BLaER1 treated with 17β-estradiol and CSF1 and Interleukin-3, amounts not matched to agents 10 nM and 100 nM (cell line): Measurements from ENCODE around the gene IL12A.

ENCODE experiments used
- H3K27ac ChIP-seq, 11 experiments: shearing (Covaris generic); formaldehyde crosslinking; 2 replicates each; pipeline ENCODE4 v1.8.1; 2022
- H3K27me3 ChIP-seq, 11 experiments: shearing (Covaris generic); formaldehyde crosslinking; 2 replicates each; pipeline ENCODE4 v1.8.1; 2022
- H3K36me3 ChIP-seq, 11 experiments: shearing (Covaris generic); formaldehyde crosslinking; 2 replicates each; pipeline ENCODE4 v1.8.1; 2022
- H3K4me1 ChIP-seq, 10 experiments: shearing (Covaris generic); formaldehyde crosslinking; 2 replicates each; pipeline ENCODE4 v1.8.1; 2022
- H3K4me2 ChIP-seq, 11 experiments: shearing (Covaris generic); formaldehyde crosslinking; 2 replicates each; pipeline ENCODE4 v1.8.1; 2022
- H3K4me3 ChIP-seq, 10 experiments: shearing (Covaris generic); formaldehyde crosslinking; 2 replicates each; pipeline ENCODE4 v1.8.1; 2022
- H3K9ac ChIP-seq, 11 experiments: shearing (Covaris generic); formaldehyde crosslinking; 2 replicates each; pipeline ENCODE4 v1.8.1; 2022
- H3K9me3 ChIP-seq, 11 experiments: shearing (Covaris generic); formaldehyde crosslinking; replicated peaks in 1 of 11; 2 replicates each; pipeline ENCODE4 v1.8.1; 2022
- H4K20me1 ChIP-seq, 11 experiments: shearing (Covaris generic); formaldehyde crosslinking; 2 replicates each; pipeline ENCODE4 v1.8.1; 2022
- Cebpa-rat ChIP-seq, 11 experiments: shearing (Covaris generic); IDR thresholded peaks; 2 replicates each; pipeline ENCODE4 v1.8.1; 2022

Gene IL12A

DNA sequence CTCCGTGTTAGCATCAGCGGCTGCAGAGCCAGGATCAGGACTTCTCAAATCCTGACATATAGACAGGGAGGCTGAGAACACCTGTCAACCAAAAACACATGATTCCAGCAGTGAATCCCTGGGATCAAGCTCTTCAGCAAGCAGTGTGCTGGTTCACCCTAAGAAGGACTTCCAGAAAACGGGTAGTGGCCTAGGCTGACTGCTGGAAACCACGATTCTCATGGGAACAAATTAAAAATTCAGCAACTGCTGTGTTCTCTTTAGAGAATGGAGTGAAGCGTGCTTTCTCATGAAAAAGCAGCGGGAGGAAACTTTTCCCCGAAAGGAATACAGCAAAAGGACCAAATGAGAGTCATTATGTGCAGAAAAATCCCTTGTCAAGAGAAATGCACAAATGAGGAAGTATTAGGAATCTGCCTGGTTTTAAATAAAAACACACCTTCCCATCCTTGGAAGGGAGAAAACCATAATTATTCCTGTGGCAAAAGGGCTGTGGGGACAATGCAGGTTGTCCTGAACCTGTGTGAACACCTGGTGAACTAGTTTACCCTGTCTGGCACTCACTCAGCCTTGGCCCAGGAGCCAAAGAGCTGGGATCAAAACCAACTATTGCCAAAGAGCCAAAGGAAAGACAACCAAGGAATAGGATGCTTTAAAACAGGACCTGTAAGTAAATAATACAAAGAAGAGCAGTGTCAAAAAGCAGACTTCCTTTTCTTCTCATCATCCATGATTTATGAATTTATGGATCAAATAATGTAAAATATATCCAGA is 13.4 kb downstream of the IL12A start:
- H3K27ac ChIP-seq, result no peak overlapping the region
- no peaks in the 10 kb centered on the region for H4K20me1 ChIP-seq
- peak overlapping the region; percentile 9 to 45 (median 30); a peak in 17 of 22 replicates for H3K4me2 ChIP-seq
- H3K4me1 ChIP-seq, result peaks cover 0 to 12% (median 10%) of the 10 kb centered on the region in 10 experiments; a peak in 15 of 20 replicates
- no peaks in the 10 kb centered on the region for H3K27me3 ChIP-seq
- H3K36me3 ChIP-seq, result no peaks in the 10 kb centered on the region
- no peaks in the 10 kb centered on the region for H3K9me3 ChIP-seq
- no peak for TF ChIP-seq Cebpa-rat (IDR thresholded peaks at IDR 0.05)
- H3K4me3 ChIP-seq, result no peak overlapping the region
- H3K9ac ChIP-seq, result no peak overlapping the region

DNA sequence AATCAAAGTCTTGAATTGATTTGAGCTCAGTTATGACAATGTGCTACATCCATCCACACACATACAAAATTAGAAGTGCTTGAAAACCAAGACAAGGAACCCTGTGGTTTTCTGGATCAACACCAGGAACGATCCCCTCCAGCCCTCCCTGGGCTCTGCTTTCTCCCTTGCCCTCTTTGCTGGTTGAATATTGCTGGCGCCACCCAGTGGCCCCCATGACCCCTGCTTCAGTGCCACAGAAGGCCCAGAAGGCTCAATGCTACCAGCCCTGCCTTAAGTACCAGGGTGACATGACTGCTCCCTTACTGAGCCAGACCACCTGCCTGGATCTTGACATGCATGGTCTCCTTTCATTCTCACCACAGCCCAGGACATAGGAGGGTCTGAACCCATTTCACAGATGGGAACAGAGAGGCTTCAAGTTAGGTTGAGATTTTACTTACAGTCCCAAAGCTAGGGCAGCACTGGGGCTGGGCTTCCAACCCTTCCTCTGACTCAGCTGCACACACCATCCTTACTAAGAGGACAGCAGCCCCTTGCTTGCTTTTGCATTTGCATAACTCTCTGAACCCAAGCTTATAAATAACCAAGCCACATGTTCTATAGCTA is 15.0 kb downstream of the IL12A start:
- no peak for TF ChIP-seq Cebpa-rat (IDR thresholded peaks at IDR 0.05)
- Histone ChIP-seq H3K9me3 (no peaks in the 10 kb centered on the region), H3K27me3 (no peaks in the 10 kb centered on the region), H3K4me2 (no peak overlapping the region), H3K27ac (no peak overlapping the region), H4K20me1 (no peaks in the 10 kb centered on the region), H3K4me1 (peaks cover 0 to 12% (median 10%) of the 10 kb centered on the region in 10 experiments; a peak in 15 of 20 replicates), H3K36me3 (no peaks in the 10 kb centered on the region), H3K9ac (no peak overlapping the region), H3K4me3 (no peak overlapping the region)

- Histone ChIP-seq H3K9me3 (no peaks in the 10 kb centered on the region), H3K4me3 (no peak overlapping the region), H3K27me3 (no peaks in the 10 kb centered on the region), H3K9ac (no peak overlapping the region), H3K27ac (no peak overlapping the region), H3K4me1 (peaks cover 0 to 12% (median 10%) of the 10 kb centered on the region in 10 experiments; a peak in 15 of 20 replicates), H3K4me2 (no peak overlapping the region), H4K20me1 (no peaks in the 10 kb centered on the region), H3K36me3 (no peaks in the 10 kb centered on the region)
- no peak for TF ChIP-seq Cebpa-rat (IDR thresholded peaks at IDR 0.05)
Observed at GRCh38 chr3:160005004-160005403, 16.4 kb downstream of the IL12A start.

DNA sequence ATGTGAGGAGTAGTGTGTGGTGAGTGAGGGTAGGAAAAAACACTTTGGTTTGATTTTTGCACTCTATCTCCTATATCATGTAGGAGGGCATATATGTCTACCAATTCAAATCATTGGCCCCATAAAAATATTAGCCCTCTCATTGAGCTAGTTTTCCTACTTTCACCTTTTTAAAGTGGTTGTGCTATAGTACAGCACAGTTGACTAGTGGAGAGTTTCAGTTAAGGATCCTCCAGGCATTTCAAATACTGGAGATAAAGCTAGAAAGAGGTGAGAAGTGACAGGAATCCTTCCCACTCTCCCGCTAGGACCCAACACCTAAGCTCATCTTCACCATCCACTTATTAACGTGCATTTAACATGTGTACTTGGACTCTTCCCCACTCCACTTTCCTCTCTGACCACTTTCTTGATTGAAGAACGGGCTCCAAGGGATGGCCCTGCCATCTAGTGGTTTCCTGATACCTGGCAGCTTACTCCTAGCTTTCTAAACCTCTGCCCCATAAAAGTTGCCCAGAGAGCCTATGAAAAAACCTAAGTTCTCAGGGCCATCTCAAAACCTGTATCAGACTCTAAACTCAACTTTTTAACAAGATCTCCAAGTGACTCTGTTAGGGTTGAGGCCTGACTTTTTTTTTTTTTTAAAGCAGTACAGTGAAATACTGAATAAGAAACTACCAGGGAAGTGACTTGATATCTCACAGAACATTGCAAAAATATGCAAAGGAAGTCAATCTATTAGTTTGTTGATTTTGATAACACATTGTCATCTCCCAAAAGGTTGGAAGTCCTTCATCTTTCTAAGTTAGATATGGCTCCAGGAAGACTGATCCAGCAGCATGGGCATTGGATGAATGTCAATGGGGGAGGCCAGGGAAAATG is 17.9 kb downstream of the IL12A start:
- H3K9me3 ChIP-seq, result no peaks in the 10 kb centered on the region
- no peak overlapping the region for H3K4me3 ChIP-seq
- no peak overlapping the region for H3K9ac ChIP-seq
- H3K27me3 ChIP-seq, result no peaks in the 10 kb centered on the region
- no peaks in the 10 kb centered on the region for H3K36me3 ChIP-seq
- no peak overlapping the region for H3K27ac ChIP-seq
- no peak for TF ChIP-seq Cebpa-rat (IDR thresholded peaks at IDR 0.05)
- H4K20me1 ChIP-seq, result no peaks in the 10 kb centered on the region
- H3K4me2 ChIP-seq, result no peak overlapping the region
- H3K4me1 ChIP-seq, result peaks cover 0 to 16% (median 14%) of the 10 kb centered on the region in 10 experiments; a peak in 16 of 20 replicates

DNA sequence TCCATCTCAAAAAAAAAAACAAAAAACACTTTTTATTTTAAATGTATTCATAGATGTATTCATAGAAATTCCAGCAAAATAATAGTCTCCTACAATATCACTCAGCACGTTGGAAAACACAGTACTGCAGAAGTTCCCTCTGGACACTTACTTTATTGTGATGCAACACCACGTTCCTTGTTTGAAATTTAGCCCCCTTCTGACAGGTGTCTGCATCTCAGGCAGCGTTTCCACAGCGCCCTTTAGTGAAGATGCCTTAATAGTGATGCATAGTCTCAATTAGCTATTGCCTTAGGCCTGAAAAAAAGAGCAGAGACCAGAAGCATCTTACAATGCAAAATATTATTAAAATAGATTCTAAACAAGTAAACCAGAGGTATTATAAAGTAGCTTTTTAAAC is 20.3 kb downstream of the IL12A start:
- no peaks in the 10 kb centered on the region for H4K20me1 ChIP-seq
- H3K9ac ChIP-seq, result no peak overlapping the region
- no peak for TF ChIP-seq Cebpa-rat (IDR thresholded peaks at IDR 0.05)
- no peak overlapping the region for H3K4me2 ChIP-seq
- H3K36me3 ChIP-seq, result no peaks in the 10 kb centered on the region
- no peak overlapping the region for H3K27ac ChIP-seq
- peaks cover 10 to 17% (median 15%) of the 10 kb centered on the region in 10 experiments; a peak in 18 of 20 replicates for H3K4me1 ChIP-seq
- no peaks in the 10 kb centered on the region for H3K27me3 ChIP-seq
- no peak overlapping the region for H3K4me3 ChIP-seq
- H3K9me3 ChIP-seq, result no peaks in the 10 kb centered on the region

DNA sequence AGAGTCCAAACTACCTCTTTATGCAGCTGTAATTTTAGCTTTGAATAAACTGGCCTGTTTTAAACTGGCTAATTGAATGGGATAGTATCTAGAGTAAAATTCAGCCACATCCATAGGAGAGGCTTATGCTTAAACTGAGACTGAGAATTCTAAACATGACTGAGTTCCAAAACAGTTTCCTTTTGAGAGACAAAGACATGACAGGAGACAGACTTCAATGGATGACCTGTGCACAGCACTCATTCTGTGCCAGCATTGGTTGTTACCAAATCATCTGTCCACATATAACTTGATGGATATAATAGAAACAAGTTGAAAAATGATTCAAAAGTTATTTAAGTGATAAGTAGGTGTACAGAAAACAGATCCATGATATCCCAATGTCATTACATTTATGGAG is 20.9 kb downstream of the IL12A start:
- no peak overlapping the region for H3K4me3 ChIP-seq
- no peak overlapping the region for H3K4me2 ChIP-seq
- H3K27me3 ChIP-seq, result no peaks in the 10 kb centered on the region
- no peak overlapping the region for H3K27ac ChIP-seq
- no peaks in the 10 kb centered on the region for H3K9me3 ChIP-seq
- H4K20me1 ChIP-seq, result no peaks in the 10 kb centered on the region
- no peak for TF ChIP-seq Cebpa-rat (IDR thresholded peaks at IDR 0.05)
- peaks cover 10 to 17% (median 15%) of the 10 kb centered on the region in 10 experiments; a peak in 18 of 20 replicates for H3K4me1 ChIP-seq
- H3K36me3 ChIP-seq, result no peaks in the 10 kb centered on the region
- no peak overlapping the region for H3K9ac ChIP-seq

GRCh38 chr3:160010578-160010977 is 21.9 kb downstream of the IL12A start:
- no peaks in the 10 kb centered on the region for H3K36me3 ChIP-seq
- no peaks in the 10 kb centered on the region for H4K20me1 ChIP-seq
- H3K4me3 ChIP-seq, result no peak overlapping the region
- H3K27me3 ChIP-seq, result no peaks in the 10 kb centered on the region
- peaks cover 10 to 17% (median 15%) of the 10 kb centered on the region in 10 experiments; a peak in 18 of 20 replicates for H3K4me1 ChIP-seq
- H3K27ac ChIP-seq, result no peak overlapping the region
- H3K4me2 ChIP-seq, result no peak overlapping the region; a peak in 1 of 22 replicates
- no peaks in the 10 kb centered on the region for H3K9me3 ChIP-seq
- H3K9ac ChIP-seq, result no peak overlapping the region
- TF ChIP-seq Cebpa-rat (IDR thresholded peaks at IDR 0.05), result no peak

GRCh38 chr3:160012108-160012507 is 23.5 kb downstream of the IL12A start:
- Histone ChIP-seq H3K27ac (peak overlapping the region in 6 of 11 experiments; percentile 2 to 42 (median 17); a peak in 4 of 22 replicates), H3K27me3 (no peaks in the 10 kb centered on the region), H3K4me2 (peak overlapping the region in 9 of 11 experiments; percentile 9 to 53 (median 23); a peak in 17 of 22 replicates), H3K4me1 (peaks cover 10 to 17% (median 15%) of the 10 kb centered on the region in 10 experiments; a peak in 18 of 20 replicates), H3K9me3 (no peaks in the 10 kb centered on the region), H3K4me3 (no peak overlapping the region), H4K20me1 (no peaks in the 10 kb centered on the region), H3K9ac (no peak overlapping the region), H3K36me3 (no peaks in the 10 kb centered on the region)
- no peak for TF ChIP-seq Cebpa-rat (IDR thresholded peaks at IDR 0.05)

DNA sequence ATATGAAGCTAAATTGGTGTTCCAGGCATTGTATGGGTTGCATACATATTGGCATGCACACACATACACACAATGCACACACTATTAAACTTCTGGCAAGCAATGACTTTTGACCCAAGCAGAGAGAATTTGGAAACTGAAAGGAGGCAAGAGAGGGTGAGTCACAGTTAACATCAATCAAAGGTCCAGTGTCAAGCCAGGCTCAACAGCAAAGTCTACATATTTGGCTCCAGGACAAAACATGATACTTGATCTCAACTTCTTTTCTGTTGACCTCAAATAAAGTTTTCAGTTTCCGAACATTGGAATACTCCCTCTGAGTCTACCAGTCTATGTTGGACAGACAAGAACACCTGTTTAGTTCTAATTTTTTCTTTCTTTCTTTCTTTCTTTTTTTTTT is 28.3 kb downstream of the IL12A start:
- no peak for TF ChIP-seq Cebpa-rat (IDR thresholded peaks at IDR 0.05)
- no peaks in the 10 kb centered on the region for H3K36me3 ChIP-seq
- H3K4me2 ChIP-seq, result no peak overlapping the region
- no peaks in the 10 kb centered on the region for H3K9me3 ChIP-seq
- H3K4me1 ChIP-seq, result peaks cover 4 to 8% (median 6%) of the 10 kb centered on the region in 10 experiments; a peak in 16 of 20 replicates
- no peaks in the 10 kb centered on the region for H3K27me3 ChIP-seq
- H3K4me3 ChIP-seq, result no peak overlapping the region
- no peak overlapping the region for H3K27ac ChIP-seq
- H3K9ac ChIP-seq, result no peak overlapping the region
- no peaks in the 10 kb centered on the region for H4K20me1 ChIP-seq
